IgD-negative memory B cell (primary cell): Measurements from ENCODE around the gene SNX13. TPM values are rescaled to one million over a fixed set of nuclear protein-coding genes. Genes with fewer than 3 reads are reported as not detected.

Source experiments
- H3K27ac Mint-ChIP-seq, 3 donors: one replicate each; pipeline ENCODE4 v1.8.0; 2020 to 2022; ENCODE audit warnings: mild to moderate bottlenecking in 3 of 3, mixed read lengths in 3 of 3, moderate library complexity in 1 of 3
- H3K27me3 Mint-ChIP-seq: one replicate; pipeline ENCODE4 v1.8.0; 2021; ENCODE audit warnings: mixed read lengths
- H3K36me3 Mint-ChIP-seq: one replicate; pipeline ENCODE4 v1.8.0; 2020; ENCODE audit warnings: mild to moderate bottlenecking, mixed read lengths
- H3K4me1 Mint-ChIP-seq, 3 donors: one replicate each; pipeline ENCODE4 v1.8.0; 2020 to 2022; ENCODE audit warnings: mixed read lengths in 3 of 3, mild to moderate bottlenecking in 1 of 3
- H3K4me3 Mint-ChIP-seq, 4 donors: one replicate each; pipeline ENCODE4 v1.8.0; 2020 to 2022; ENCODE audit warnings: mild to moderate bottlenecking in 4 of 4, mixed read lengths in 4 of 4, moderate library complexity in 3 of 4
- H3K9me3 Mint-ChIP-seq, 3 donors: one replicate each; pipeline ENCODE4 v1.8.0; 2020 to 2021; ENCODE audit warnings: mixed read lengths in 3 of 3, mild to moderate bottlenecking in 1 of 3
- polyA plus RNA-seq: library from polyadenylated mRNA; unstranded; fragments of 300-500 nt; fragmentation: Illumina TruSeq; gene quantifications from one replicate; pipeline ENCODE4 v1.2.3, GENCODE V29; 2021

The SNX13 gene
- polyA plus RNA-seq, 1 donor from 2014 or later, result 12.1 TPM

- H3K36me3 Mint-ChIP-seq, result peaks cover 33% of the 10 kb centered on the region
- peaks cover 0 to 11% (median 5%) of the 10 kb centered on the region in 3 donors for H3K4me1 Mint-ChIP-seq
- peaks cover 0 to 6% (median 2%) of the 10 kb centered on the region in 3 donors for H3K9me3 Mint-ChIP-seq
- no peaks in the 10 kb centered on the region for H3K27me3 Mint-ChIP-seq
- no peak overlapping the region for H3K27ac Mint-ChIP-seq
- H3K4me3 Mint-ChIP-seq, result no peak overlapping the region
These were observed 76.5 kb downstream of the SNX13 start for GRCh38 chr7:17863809-17864143.

- peaks cover 0 to 11% (median 5%) of the 10 kb centered on the region in 3 donors for H3K4me1 Mint-ChIP-seq
- H3K27me3 Mint-ChIP-seq, result no peaks in the 10 kb centered on the region
- peaks cover 33% of the 10 kb centered on the region for H3K36me3 Mint-ChIP-seq
- H3K27ac Mint-ChIP-seq, result no peak overlapping the region
- no peak overlapping the region for H3K4me3 Mint-ChIP-seq
- H3K9me3 Mint-ChIP-seq, result peaks cover 0 to 6% (median 2%) of the 10 kb centered on the region in 3 donors
These were observed 77.0 kb downstream of the SNX13 start for GRCh38 chr7:17863095-17863808.

GRCh38 chr7:17856251-17856650 lies 84.0 kb downstream of the SNX13 start:
- no peak overlapping the region for H3K27ac Mint-ChIP-seq
- peaks cover 42% of the 10 kb centered on the region for H3K36me3 Mint-ChIP-seq
- no peaks in the 10 kb centered on the region for H3K27me3 Mint-ChIP-seq
- peaks cover 0 to 7% (median 5%) of the 10 kb centered on the region in 3 donors for H3K9me3 Mint-ChIP-seq
- H3K4me3 Mint-ChIP-seq, result no peak overlapping the region
- H3K4me1 Mint-ChIP-seq, result peaks cover 4 to 15% (median 9%) of the 10 kb centered on the region in 3 donors

- H3K36me3 Mint-ChIP-seq, result peaks cover 35% of the 10 kb centered on the region
- no peak overlapping the region for H3K4me3 Mint-ChIP-seq
- H3K27ac Mint-ChIP-seq, result no peak overlapping the region
These were observed 85.1 kb downstream of the SNX13 start for GRCh38 chr7:17855202-17855601.

GRCh38 chr7:17854261-17855047 lies 85.8 kb downstream of the SNX13 start:
- Mint-ChIP-seq H3K9me3 (peaks cover 0 to 7% (median 5%) of the 10 kb centered on the region in 3 donors), H3K27ac (no peak overlapping the region), H3K36me3 (peaks cover 33% of the 10 kb centered on the region), H3K27me3 (no peaks in the 10 kb centered on the region), H3K4me3 (no peak overlapping the region), H3K4me1 (peaks cover 7 to 14% (median 9%) of the 10 kb centered on the region in 3 donors)

More at GRCh38 chr7:17855202-17855601, 85.1 kb downstream of the SNX13 start:
- peaks cover 0 to 7% (median 5%) of the 10 kb centered on the region in 3 donors for H3K9me3 Mint-ChIP-seq
- peaks cover 6 to 11% (median 11%) of the 10 kb centered on the region in 3 donors for H3K4me1 Mint-ChIP-seq
- H3K27me3 Mint-ChIP-seq, result no peaks in the 10 kb centered on the region

- Mint-ChIP-seq H3K27me3 (no peaks in the 10 kb centered on the region), H3K27ac (no peak overlapping the region), H3K4me3 (no peak overlapping the region), H3K9me3 (peaks cover 0 to 7% (median 5%) of the 10 kb centered on the region in 3 donors), H3K36me3 (peaks cover 30% of the 10 kb centered on the region), H3K4me1 (peaks cover 8 to 23% (median 10%) of the 10 kb centered on the region in 3 donors)
These were observed 87.9 kb downstream of the SNX13 start for GRCh38 chr7:17852361-17852760.

- Mint-ChIP-seq H3K27me3 (no peaks in the 10 kb centered on the region), H3K4me1 (peaks cover 5 to 25% (median 8%) of the 10 kb centered on the region in 3 donors), H3K27ac (no peak overlapping the region), H3K4me3 (no peak overlapping the region), H3K36me3 (peaks cover 22% of the 10 kb centered on the region), H3K9me3 (peaks cover 0 to 1% (median 0%) of the 10 kb centered on the region in 3 donors)
These were observed 90.8 kb downstream of the SNX13 start for GRCh38 chr7:17849504-17849903.

GRCh38 chr7:17848516-17848915 lies 91.8 kb downstream of the SNX13 start:
- no peak overlapping the region for H3K4me3 Mint-ChIP-seq
- H3K27me3 Mint-ChIP-seq, result no peaks in the 10 kb centered on the region
- peaks cover 24% of the 10 kb centered on the region for H3K36me3 Mint-ChIP-seq
- peaks cover 7 to 30% (median 9%) of the 10 kb centered on the region in 3 donors for H3K4me1 Mint-ChIP-seq
- no peak overlapping the region for H3K27ac Mint-ChIP-seq
- H3K9me3 Mint-ChIP-seq, result peaks cover 0 to 4% (median 0%) of the 10 kb centered on the region in 3 donors

- Mint-ChIP-seq H3K9me3 (peaks cover 0 to 4% (median 0%) of the 10 kb centered on the region in 3 donors), H3K27me3 (no peaks in the 10 kb centered on the region), H3K4me3 (no peak overlapping the region), H3K27ac (no peak overlapping the region), H3K4me1 (peaks cover 8 to 30% (median 12%) of the 10 kb centered on the region in 3 donors), H3K36me3 (peaks cover 25% of the 10 kb centered on the region)
These were observed 93.4 kb downstream of the SNX13 start for GRCh38 chr7:17846935-17847334.

- no peak overlapping the region for H3K4me3 Mint-ChIP-seq
- H3K4me1 Mint-ChIP-seq, result peaks cover 11 to 23% (median 12%) of the 10 kb centered on the region in 3 donors
- no peaks in the 10 kb centered on the region for H3K27me3 Mint-ChIP-seq
- H3K27ac Mint-ChIP-seq, result no peak overlapping the region
- H3K9me3 Mint-ChIP-seq, result peaks cover 0 to 3% (median 0%) of the 10 kb centered on the region in 3 donors
- peaks cover 24% of the 10 kb centered on the region for H3K36me3 Mint-ChIP-seq
These were observed 95.1 kb downstream of the SNX13 start for GRCh38 chr7:17845197-17845547.

- Mint-ChIP-seq H3K27me3 (no peaks in the 10 kb centered on the region), H3K27ac (no peak overlapping the region), H3K4me1 (peaks cover 11 to 22% (median 12%) of the 10 kb centered on the region in 3 donors), H3K4me3 (no peak overlapping the region), H3K9me3 (peaks cover 0 to 3% (median 0%) of the 10 kb centered on the region in 3 donors), H3K36me3 (peaks cover 22% of the 10 kb centered on the region)
These were observed 95.6 kb downstream of the SNX13 start for GRCh38 chr7:17844514-17845196.

GRCh38 chr7:17844022-17844421 lies 96.3 kb downstream of the SNX13 start:
- Mint-ChIP-seq H3K27ac (no peak overlapping the region), H3K4me3 (no peak overlapping the region), H3K36me3 (peaks cover 21% of the 10 kb centered on the region), H3K4me1 (peaks cover 10 to 15% (median 11%) of the 10 kb centered on the region in 3 donors), H3K9me3 (peaks cover 0 to 3% (median 0%) of the 10 kb centered on the region in 3 donors), H3K27me3 (no peaks in the 10 kb centered on the region)

GRCh38 chr7:17843041-17843440 lies 97.3 kb downstream of the SNX13 start:
- H3K4me3 Mint-ChIP-seq, result no peak overlapping the region
- no peaks in the 10 kb centered on the region for H3K27me3 Mint-ChIP-seq
- peaks cover 20% of the 10 kb centered on the region for H3K36me3 Mint-ChIP-seq
- no peak overlapping the region for H3K27ac Mint-ChIP-seq
- H3K4me1 Mint-ChIP-seq, result peaks cover 9 to 11% (median 10%) of the 10 kb centered on the region in 3 donors
- peaks cover 0 to 3% (median 0%) of the 10 kb centered on the region in 3 donors for H3K9me3 Mint-ChIP-seq

GRCh38 chr7:17832820-17833355 lies 107.4 kb downstream of the SNX13 start:
- no peak overlapping the region for H3K27ac Mint-ChIP-seq
- peaks cover 8% of the 10 kb centered on the region for H3K36me3 Mint-ChIP-seq
- H3K4me1 Mint-ChIP-seq, result peaks cover 0 to 3% (median 0%) of the 10 kb centered on the region in 3 donors
- no peaks in the 10 kb centered on the region for H3K9me3 Mint-ChIP-seq
- no peaks in the 10 kb centered on the region for H3K27me3 Mint-ChIP-seq
- H3K4me3 Mint-ChIP-seq, result no peak overlapping the region
